HG02798 (cell line): ENCODE results near the gene DMRTB1.
"Not testable (repeated sequence)": the region's sequence is repeated elsewhere in the genome, so short reads cannot be mapped to it uniquely, and the experiment has no call there.

Experiments
- ATAC-seq: cut with Tn5 transposase; IDR thresholded peaks from one replicate; pipeline ENCODE4 v1.9.1; 2021; ENCODE audit warnings: mild to moderate bottlenecking; ENCODE audit not compliant: unreplicated experiment, poor library complexity

The DMRTB1 gene

DNA sequence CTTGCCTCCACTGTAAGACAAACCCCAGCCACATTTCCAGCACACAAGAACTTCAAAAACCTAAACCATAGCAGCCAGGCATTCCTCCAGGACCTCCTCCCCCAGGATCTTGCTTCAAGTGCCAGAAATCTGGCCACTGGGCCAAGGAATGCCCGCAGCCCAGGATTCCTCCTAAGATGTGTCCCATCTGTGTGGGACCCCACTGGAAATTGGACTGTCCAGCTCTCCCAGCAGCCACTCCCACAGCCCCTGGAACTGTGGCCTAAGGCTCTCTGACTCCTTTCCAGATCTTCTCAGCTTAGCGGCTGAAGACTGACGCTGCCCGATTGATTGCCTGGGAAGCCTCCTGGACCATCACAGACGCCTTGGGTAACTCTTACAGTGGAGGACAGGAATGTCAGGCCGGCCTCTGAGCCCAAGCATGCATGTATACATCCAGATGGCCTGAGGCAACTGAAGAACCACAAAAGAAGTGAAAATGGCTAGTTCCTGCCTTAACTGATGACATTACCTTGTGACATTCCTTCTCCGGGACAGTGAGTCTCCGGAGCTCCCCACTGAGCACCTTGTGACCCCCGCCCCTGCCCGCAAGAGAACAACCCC is 24.7 kb upstream of the DMRTB1 start:
- ATAC-seq, result not testable (repeated sequence)

DNA sequence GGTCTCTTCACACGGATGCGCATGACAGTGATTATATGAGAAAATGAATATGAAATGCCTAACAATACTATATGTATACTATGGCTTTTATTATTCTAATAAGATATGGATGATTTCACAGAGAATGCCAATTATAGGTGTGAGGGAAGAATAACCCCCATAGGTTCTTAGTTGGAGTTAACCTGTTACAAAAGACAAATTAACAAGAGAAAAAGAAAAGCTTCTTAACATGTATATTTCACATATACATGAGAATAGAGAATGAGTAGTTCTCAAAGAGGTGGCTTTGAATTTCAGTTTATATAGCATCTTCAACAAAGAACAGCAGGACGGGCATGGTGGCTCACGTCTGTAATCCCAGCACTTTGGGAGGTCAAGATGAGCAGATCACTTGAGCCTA is 24.0 kb upstream of the DMRTB1 start:
- ATAC-seq, result no peak

DNA sequence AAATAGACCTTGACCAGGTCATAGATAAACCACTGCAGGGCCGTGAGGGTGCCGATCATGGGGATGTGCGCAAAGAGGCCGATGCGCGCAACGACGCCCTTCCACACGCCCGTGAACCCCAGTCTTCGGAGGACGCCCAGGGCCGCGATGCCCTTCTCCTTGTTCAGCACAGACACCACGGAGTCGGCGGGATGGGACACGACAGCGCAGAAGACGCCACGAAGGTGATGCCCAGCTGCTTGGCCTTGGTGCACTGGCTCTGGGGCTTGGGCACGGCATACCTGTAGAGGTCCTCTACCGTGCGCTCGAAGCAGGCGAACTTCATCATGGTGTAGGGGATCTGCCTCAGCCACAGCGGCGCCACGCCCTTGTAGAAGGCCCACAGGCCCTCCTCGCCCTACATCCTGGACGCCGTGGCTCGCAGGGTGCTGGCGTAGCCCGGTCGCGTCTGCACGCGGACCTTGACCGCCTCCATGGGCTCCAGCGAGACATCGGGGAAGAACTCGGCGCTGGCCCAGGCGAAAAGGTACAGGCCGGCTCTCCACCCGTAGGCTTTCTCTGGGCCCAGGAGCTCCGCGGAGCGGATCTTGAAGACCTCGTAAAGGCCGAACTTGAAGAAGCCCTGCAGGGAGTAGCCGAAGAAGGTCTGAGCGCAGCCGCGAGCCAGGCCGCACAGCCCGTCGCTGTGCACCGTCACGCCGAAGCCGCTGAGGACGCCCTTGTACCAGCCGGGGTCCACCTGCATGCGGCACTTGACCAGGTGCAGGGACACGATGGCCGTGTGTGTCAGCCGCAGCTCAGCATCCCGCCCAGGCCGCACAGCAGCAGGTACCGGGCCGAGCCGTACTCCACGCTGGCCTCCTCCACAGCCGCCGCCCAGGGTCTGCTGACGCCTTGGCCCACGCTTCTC is 20.5 kb upstream of the DMRTB1 start:
- no peak for ATAC-seq

DNA sequence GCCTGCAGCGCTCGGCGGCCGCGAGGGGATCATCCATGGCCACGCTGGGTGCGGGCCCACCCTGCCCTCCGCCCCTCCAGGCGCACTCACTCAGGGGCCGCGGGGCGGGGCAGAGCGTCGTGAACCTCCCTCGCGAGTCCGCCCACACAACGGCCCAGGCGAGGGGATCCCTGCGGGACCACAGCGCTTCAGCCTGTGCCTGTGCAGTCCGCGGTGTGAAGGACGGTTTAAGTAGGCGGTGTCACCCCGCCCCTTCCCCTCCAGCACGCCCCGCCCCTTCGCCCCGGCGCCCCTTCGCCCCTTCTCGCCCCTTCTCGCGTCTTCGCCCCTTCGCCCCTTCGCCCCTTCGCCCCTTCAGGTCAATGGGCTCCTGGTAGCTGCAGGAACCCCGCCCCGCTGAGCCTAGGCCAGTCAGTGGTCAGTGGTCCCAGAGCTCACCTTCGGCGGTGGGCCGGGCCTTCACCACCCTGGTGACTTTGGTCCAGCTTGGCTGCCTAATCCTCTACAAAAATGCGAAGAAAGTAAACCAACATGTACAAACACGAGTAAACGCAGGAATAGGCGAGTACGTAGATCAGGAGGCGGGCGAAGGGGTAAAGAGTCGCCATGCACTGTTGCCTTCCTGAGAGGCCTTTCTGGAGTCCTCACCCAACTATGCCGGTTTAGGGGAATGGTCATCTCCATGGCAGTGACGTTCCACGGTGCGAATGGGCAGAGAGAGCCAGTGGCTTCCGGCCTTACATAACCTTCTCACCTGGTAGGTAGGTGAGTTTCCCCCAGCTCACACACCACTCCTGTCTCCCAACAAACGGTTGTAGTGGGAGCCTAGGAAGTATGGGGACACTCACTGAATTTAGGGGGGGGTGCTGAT is 19.6 kb upstream of the DMRTB1 start:
- ATAC-seq, result no peak

DNA sequence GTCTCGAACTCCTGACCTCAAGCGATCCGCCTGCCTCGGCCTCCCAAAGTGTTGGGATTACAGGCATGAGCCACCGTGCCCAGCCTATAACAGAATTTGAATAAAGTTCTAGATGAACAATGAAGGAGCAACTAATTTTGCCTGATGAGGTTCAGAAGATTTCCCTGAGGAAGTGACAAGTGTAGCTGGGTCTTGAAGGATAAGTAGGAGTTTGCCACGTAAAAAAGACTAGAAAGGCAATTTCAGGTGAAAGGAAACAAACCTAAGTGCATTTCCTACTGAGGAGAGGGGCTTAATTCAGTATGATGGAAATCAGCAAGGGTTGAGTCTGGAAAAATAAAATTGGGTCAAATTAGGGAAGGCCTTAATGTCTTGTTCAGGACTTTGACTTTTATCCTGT is 18.6 kb upstream of the DMRTB1 start:
- ATAC-seq, result no peak

DNA sequence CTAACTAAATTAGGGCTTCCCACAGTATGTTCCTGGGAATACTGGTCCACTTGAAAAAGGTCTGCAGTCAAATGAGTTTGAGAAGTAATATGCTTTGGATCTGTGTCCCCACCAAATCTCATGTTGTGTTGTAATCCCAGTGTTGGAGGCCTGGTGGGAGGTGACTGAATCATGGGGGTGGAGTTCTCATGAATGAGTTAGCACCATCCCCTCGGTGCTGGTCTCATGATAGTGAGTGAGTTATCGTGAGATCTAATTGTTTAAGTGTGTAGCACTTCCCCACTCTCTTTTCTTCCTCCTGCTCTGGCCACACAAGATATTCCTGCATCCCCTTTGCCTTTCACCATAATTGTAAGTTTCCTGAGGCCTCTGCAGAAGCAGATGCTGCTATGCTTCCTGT is 16.9 kb upstream of the DMRTB1 start:
- ATAC-seq, result no peak

DNA sequence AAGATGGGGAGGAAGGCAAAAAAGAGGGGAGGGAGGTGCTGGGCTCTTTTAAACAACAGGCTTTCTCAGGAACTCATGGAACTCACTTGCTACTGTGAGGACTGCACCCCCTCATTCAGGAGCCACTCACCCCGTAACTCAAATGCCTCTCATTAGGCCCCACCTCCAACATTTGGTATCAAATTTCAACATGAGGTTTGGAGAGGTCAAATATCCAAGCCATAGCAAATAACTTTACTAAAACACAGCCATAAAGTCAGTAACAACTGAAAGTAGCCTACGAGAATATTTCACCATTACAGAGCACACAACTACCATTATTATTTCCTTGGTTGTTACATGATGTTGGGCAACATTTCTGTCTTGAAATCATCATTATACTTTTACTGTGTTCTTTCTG is 13.1 kb upstream of the DMRTB1 start:
- ATAC-seq, result no peak

DNA sequence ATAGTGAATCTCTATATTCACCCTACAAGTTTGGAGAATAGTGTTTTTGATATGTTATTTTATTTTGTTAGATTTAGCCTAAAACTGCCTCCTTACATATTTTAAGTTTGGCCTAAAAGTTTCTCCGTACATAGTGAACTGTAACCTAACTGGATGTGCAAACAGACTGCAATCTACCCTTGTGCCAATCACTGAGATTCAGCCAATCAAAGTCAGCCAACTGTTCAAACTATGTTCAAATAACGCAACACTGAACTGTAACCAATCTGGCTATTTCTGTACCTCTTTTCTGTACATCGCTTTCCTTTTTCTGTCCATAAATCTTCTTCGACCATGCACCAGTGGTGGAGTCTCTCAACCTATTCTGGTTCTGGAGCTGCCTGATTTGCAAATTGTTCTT is 11.8 kb upstream of the DMRTB1 start:
- no peak for ATAC-seq

DNA sequence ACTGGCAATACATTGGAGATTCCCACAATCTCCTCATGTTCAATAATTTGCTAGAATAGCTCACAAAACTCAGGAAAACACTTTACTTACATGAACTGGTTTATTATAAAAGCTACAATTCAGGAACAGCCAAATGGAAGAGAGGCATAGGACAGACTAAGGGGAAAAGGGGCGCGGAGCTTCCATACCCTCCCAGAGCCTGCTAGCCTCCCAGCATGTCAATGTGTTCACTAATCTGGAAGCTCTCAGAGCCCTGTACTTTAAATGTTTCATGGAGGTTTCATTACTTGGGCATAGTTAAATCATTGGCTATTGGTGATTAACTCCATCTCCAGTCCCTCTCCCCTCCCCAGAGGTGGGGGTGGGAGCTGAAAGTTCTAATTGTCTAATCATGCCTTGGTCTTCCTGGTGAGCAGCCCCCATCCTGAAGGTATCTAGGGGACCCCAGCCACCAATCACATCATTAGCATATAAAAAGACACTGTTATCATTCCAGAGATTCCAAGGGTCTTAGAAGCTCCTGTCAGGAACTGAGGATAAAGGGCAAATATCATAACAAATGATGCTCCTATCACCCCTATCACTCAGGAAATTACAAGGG is 10.9 kb upstream of the DMRTB1 start:
- no peak for ATAC-seq

DNA sequence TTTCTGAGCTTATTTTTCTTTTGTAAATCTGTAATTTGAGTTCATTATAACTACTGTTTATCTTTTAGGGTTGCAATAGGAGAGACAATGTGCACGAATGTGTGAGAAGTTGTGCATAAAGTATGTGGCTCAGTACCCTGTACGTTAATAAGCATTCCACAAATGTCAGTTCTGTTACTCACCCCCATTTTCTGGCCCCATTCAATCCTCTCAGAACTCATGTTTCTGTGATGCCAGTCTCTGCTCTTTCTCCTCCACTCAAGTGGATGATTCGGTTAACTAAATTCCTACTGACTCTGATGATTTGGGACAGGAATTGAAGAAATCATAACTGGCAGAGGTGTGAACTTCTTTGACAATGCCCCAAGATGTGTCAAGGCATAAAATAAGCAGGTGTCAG is 10.2 kb upstream of the DMRTB1 start:
- ATAC-seq, result no peak

DNA sequence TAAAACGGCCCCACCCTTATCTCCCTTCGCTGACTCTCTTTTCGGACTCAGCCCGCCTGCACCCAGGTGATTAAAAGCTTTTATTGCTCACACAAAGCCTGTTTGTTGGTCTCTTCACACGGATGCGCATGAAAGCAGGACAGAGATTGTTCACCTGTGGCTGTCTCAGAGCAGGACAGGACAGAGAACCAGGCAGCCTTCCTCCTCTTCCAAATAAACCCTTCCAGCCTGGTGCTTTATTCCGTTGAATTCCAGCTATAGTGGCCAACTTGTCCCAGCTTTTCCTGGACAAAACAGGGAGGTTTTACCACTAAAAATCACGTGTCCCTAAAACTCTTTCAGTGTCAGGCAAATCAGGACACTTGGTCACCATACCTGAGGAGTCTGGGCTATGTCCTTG is 9.5 kb upstream of the DMRTB1 start:
- ATAC-seq, result no peak

DNA sequence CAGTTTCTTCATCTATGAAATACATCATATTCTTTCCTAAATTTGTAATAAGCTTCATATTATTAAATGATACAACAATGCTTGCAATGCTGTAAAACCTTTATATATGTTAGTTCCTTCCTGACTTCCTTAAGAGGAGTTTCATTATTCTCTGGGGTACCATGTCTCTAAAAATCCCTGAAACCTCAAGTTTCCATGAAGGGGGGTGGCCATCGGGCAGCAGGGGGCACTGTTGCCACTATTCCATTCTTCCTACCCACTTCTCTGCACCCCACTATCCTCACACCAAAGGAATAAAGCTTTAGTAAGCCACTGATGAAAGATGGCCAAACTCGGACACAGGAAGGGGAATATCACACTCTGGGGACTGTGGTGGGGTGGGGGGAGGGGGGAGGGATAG is 9.0 kb upstream of the DMRTB1 start:
- no peak for ATAC-seq

DNA sequence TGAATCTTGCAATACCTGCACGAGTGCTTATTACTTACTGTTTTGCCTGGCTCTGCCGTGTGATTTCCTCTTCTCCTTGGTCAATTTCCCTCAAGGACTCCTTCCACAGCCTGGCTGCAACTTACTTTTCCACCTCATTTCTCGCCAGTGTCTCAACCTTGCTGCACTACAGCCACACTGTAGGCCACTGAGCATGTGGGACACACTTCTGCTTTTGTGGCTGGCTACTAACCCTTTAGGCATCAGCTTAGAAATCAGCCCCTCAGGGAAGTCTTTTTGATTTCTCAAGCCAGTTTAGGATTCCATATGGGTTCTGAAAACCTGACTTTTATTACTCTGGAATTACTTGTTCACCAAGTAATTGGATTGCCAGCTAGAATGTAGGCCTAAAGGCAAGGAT is 5.2 kb upstream of the DMRTB1 start:
- no peak for ATAC-seq

DNA sequence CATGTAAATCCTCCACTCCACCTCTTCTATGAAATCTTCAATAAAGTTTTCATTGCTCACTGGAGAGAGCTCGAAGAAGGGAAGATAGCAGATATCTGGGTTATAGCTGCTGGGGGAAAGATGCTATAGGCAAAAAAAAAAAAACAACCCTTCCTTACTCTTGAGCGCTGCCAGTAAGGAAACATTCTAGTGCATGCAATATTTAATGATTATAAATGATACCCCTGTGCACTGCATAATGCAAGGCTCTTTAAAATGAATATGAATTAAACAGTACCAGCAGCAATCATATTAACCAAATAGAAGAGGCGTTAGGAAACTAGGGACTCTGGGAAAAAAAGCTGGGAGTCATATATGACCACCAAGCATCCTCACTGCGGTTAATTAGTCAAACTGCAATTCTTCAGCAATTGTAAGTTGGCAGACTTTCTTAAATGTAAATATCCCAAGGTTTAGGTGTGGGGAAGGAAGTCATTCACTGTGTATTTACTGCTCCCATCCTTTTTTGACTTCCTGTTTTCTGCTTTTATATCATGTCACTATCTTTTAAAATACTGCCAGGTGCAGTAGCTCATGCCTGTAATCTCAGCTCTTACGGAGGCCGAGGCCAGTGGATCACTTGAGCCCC is 3.7 kb upstream of the DMRTB1 start:
- no peak for ATAC-seq

DNA sequence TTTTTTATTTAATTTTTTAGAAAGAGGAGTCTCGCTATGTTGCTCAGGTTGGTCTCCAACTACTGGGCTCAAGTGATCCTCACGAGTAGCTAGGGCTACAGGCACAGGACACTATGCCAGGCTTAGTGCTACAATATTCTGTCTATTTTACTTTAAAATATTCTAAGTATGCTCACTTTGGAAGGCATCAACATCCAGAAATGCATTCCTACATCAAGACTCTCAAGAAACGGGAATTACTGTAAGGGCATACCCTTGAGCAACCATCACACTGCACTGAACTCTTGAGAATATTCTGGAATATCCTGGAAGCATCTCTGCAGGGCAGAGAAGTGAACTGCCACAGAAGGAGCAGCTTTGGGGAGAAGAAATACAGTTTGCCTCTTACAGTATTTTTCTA is 565 bp upstream of the DMRTB1 start:
- no peak for ATAC-seq

DNA sequence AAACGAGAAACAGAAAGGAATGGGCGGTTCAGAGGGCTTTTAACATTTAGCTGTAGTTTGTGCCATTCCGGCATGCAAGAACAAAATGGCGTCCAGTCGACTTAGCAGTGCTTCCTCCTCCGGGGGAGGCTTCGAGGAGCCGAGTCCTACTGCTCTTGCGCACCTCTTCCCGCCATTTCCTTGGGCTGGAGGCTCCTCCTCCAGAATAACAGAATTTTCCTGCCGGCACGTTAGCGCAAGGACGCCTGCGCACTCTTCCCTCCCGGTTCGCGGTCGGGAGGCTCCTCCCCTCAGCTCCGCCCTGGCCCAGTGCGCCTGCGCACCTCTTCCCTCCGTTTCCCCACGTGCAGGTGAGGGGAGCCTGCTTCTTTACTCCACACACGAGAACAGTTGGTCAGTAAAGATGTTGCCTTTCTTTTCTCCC is 1.0 kb downstream of the DMRTB1 start:
- no peak for ATAC-seq

DNA sequence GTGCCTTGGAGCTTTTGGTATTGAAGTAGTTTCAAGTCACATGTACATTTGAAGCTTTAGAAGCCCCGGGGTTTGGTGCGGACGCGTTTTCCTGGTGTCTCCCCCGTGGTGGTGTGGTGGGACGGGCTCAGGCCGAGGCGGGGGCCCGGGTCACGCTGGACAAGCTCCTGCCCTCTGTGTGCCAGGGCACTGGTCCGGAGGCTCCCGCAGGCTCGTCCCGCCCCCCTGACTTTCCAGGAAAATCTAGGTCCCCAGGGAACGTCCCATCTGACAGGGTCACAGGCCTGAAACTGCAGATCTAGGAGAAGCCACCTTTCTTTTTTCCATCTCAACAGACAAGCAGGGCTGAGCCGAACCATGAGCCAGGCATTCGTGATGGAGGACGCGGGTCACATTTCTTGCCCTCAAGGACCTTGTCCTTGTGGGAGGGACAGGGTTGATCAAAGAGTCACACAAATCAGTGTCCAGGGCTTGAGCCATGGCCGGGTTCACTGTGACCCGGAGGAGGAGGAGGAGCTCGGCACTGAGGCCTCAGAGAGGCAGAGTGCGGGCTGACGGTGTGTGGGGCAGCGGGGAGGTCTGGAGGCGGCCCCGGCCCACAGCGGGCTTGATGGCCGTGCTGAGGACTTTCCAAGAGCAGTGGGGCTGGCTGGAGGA is 1.6 kb downstream of the DMRTB1 start:
- ATAC-seq, result no peak

DNA sequence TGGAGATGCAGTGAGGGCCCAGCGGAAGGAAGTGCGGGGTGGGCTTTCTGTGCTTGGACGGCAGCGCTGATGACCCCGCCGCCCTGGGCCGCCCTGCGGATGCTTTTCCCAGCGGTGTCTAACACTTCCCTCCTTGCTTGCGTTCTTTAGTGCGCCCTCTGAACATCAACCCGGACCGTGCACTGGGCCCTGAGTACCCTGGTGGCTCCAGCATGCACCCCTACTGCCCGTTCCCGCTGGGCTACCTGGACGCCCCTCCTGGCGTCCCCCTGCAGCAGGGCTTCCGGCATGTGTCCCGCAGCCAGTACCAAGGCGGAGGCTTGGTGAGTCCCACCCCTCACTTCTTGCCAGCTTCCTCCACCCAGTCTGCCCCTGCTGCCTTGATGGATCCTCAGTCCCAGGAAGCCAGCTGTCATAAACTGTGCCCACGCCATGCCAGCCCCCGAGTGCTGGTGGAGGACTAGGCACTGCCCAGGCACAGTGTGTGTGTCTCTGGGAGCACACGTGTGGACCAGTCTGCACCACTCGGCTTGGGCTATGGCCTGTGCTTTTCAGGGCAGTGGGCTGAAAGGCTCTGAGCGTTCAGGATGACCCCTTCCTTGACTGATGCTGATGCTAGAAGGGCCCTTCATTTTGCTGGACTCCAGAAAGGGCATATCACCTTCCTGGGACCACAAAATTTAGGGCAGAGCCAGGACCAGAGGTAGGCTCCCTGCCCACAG is 2.3 kb downstream of the DMRTB1 start:
- no peak for ATAC-seq

DNA sequence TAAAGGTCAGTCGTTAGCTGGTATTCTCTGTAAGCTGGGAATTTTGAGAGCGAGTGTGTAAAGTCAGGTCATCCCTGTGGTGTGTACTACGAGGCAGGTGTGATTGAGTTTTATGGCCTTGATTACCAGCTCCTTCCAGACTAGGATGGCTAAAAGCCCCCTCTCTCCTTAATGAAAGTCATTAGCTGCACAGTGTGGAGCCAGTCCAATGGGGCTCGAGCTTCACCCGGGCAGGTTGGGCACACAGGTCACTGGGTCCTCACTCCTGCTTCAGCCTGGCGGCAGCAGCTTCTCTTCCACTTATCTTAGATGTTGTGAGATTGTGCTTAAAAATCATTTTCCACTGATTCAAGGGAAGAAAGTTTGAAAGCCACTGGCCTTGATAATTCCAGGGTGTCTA is 3.0 kb downstream of the DMRTB1 start:
- ATAC-seq, result no peak
